ENCODE results near the gene FEN1. TPM values are rescaled to one million over a fixed set of nuclear protein-coding genes. Genes with fewer than 3 reads are reported as not detected.

FEN1 gene
- total RNA-seq, 1 donor, result 43.3 TPM

DNA sequence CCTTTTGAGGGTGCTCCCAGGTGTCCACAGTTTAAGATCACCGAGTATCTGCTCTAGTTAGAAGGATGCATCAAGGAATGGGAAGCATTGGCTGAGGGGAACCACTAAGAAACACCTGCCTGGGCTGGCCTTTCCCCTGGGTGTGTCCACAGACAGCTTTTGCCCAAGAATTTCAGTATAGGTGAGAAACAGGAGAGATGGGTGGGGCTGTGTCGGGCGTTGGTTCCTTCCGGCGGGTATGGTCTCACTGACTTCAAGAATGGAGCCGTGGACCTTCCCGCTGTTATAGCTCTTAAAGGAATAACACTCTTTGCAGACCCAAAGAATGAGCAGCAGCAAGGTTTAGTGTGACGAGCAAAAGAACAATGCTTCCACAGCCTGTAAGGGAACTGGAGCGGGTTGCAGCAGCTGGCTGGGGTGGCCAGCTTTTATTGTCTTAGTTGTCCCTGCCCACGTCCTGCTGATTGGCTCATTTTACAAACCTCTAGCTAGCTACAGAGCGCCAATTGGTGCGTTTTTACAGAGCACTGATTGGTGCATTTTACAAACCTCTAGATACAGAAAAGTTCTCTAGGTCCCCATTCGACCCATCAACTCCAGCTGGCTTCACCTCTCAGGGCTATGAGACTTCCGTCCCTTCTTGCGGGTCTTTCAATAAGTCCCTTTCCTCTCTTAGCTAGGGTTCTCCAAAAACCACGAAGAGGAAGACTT, 21.7 kb downstream of the FEN1 start:
- no peak for DNase-seq (ENCODE audit: low read depth)
- no peak for TF ChIP-seq CTCF (IDR thresholded peaks at IDR 0.05; ENCODE audit: insufficient read depth, low read length)
- H3K4me3 ChIP-seq (ENCODE audit: low read depth, low read length), result peak overlapping the region; percentile 68

- TF ChIP-seq CTCF (IDR thresholded peaks at IDR 0.05; ENCODE audit: insufficient read depth, low read length), result no peak
- peak; percentile 97 for DNase-seq (ENCODE audit: low read depth)
- H3K4me3 ChIP-seq (ENCODE audit: low read depth, low read length), result peak overlapping the region; percentile 91
These were observed 22.5 kb downstream of the FEN1 start for GRCh38 chr11:61814958-61815789.

- H3K4me3 ChIP-seq (ENCODE audit: low read depth, low read length), result peak overlapping the region; percentile 91
- no peak for TF ChIP-seq CTCF (IDR thresholded peaks at IDR 0.05; ENCODE audit: insufficient read depth, low read length)
- peak; percentile 58 for DNase-seq (ENCODE audit: low read depth)
These were observed 23.4 kb downstream of the FEN1 start for GRCh38 chr11:61815790-61816735.

GRCh38 chr11:61816736-61817455, 24.2 kb downstream of the FEN1 start, which contains the start of gene FADS1:
TSS of gene FADS1 (minus strand) at chr11:61817003. CDS start at chr11:61816929, 74 bp downstream.
- DNase-seq (ENCODE audit: low read depth), result peak; percentile 90
- TF ChIP-seq CTCF (IDR thresholded peaks at IDR 0.05; ENCODE audit: insufficient read depth, low read length), result peak; percentile 54
- peak within 1 kb of the TSS; percentile 91 for H3K4me3 ChIP-seq (ENCODE audit: low read depth, low read length)

- DNase-seq (ENCODE audit: low read depth), result no peak
- no peak for TF ChIP-seq CTCF (IDR thresholded peaks at IDR 0.05; ENCODE audit: insufficient read depth, low read length)
- H3K4me3 ChIP-seq (ENCODE audit: low read depth, low read length), result peak overlapping the region; percentile 91
These were observed 24.9 kb downstream of the FEN1 start for GRCh38 chr11:61817471-61818202.

Measured in fibroblast of the aortic adventitia (primary cell).